ENCODE measurements around the gene RSPO1. TPM values are rescaled to one million over a fixed set of nuclear protein-coding genes. Genes with fewer than 3 reads are reported as not detected.

The RSPO1 gene
- total RNA-seq, 1 experiment from 2014 or later: not detected

- Histone ChIP-seq H3K9me3 (ENCODE audit: low read length) (no peaks in the 10 kb centered on the region), H3K9me2 (replicated peaks; ENCODE audit: low read length) (no peaks in the 10 kb centered on the region), H3F3A (ENCODE audit: low read length, unreplicated experiment) (no peaks in the 10 kb centered on the region), H2AFZ (ENCODE audit: low read length) (no peak overlapping the region), H3K4me2 (ENCODE audit: low read length) (no peak overlapping the region), H3K27me3 (ENCODE audit: low read length) (peaks cover 66% of the 10 kb centered on the region), H3K4me3 (ENCODE audit: low read length) (no peak overlapping the region), H3K27ac (ENCODE audit: low read length) (no peak overlapping the region), H3K4me1 (ENCODE audit: insufficient read depth, low read length) (no peaks in the 10 kb centered on the region), H4K20me1 (ENCODE audit: low read length) (no peaks in the 10 kb centered on the region), H3K79me2 (ENCODE audit: low read length) (no peaks in the 10 kb centered on the region), H3K36me3 (ENCODE audit: low read depth, low read length) (no peaks in the 10 kb centered on the region), H3K9ac (ENCODE audit: low read length) (no peak overlapping the region)
- intact Hi-C loops (cut with micrococcal nuclease): no loop called here
- BruUV-seq (replicated peaks): no TSS peak
- ChIA-PET POLR2A (ENCODE audit: unreplicated experiment) (no interaction called here), CTCF (interaction anchor here (0.5 kb wide), 1 partner anchor 13 kb away, joined by 6 read pairs; no protein-coding TSS in a partner anchor)
- no peak for TF ChIP-seq EZH2 (IDR thresholded peaks at IDR 0.05; ENCODE audit: low read length, unreplicated experiment)
- no peak for TF ChIP-seq EZH2phosphoT487 (IDR thresholded peaks at IDR 0.05; ENCODE audit: borderline replicate concordance, low read length)
- TF ChIP-seq CTCF (conservative IDR thresholded peaks at IDR 0.05; ENCODE audit: low read depth, low read length): no peak
- ATAC-seq (no peak), DNase-seq (no peak)
Observed at GRCh38 chr1:37616330-37616729, 18.4 kb downstream of the RSPO1 start.

- Histone ChIP-seq H3K27ac (ENCODE audit: low read length) (no peak overlapping the region), H3K27me3 (ENCODE audit: low read length) (peaks cover 72% of the 10 kb centered on the region), H3K4me1 (ENCODE audit: insufficient read depth, low read length) (no peaks in the 10 kb centered on the region), H3K9me3 (ENCODE audit: low read length) (no peaks in the 10 kb centered on the region), H4K20me1 (ENCODE audit: low read length) (no peaks in the 10 kb centered on the region), H3K4me3 (ENCODE audit: low read length) (no peak overlapping the region), H3K4me2 (ENCODE audit: low read length) (no peak overlapping the region), H3F3A (ENCODE audit: low read length, unreplicated experiment) (no peaks in the 10 kb centered on the region), H3K9me2 (replicated peaks; ENCODE audit: low read length) (no peaks in the 10 kb centered on the region), H3K9ac (ENCODE audit: low read length) (no peak overlapping the region), H3K79me2 (ENCODE audit: low read length) (no peaks in the 10 kb centered on the region), H3K36me3 (ENCODE audit: low read depth, low read length) (no peaks in the 10 kb centered on the region), H2AFZ (ENCODE audit: low read length) (no peak overlapping the region)
- BruUV-seq (replicated peaks): no TSS peak
- intact Hi-C loops (cut with micrococcal nuclease): no loop called here
- DNase-seq (no peak), ATAC-seq (no peak)
- TF ChIP-seq EZH2phosphoT487 (IDR thresholded peaks at IDR 0.05; ENCODE audit: borderline replicate concordance, low read length) (no peak), CTCF (conservative IDR thresholded peaks at IDR 0.05; ENCODE audit: low read depth, low read length) (no peak), EZH2 (IDR thresholded peaks at IDR 0.05; ENCODE audit: low read length, unreplicated experiment) (no peak)
- ChIA-PET CTCF (no interaction called here), POLR2A (ENCODE audit: unreplicated experiment) (no interaction called here)
Observed at GRCh38 chr1:37614105-37614504, 20.6 kb downstream of the RSPO1 start.

DNA sequence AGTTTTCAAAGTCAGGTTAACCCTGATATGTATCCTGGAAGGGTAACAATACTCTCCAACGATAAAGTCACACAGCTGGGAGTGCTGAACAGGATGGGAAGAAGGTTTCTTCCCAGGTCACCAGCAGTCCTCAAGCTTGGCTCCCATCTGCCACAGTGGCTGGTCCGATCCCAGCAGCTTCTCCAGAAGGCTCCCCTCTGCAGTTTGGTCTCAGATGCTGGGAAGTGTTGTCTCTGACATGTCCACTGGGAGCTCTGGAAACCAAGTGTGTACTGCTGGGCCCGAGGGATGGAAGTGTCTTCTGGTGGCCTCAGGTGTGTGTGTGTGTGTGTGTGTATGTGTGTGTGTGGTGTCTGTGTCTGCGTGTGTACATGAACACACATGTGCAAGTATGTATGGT is 22.5 kb downstream of the RSPO1 start:
- TF ChIP-seq EZH2phosphoT487 (IDR thresholded peaks at IDR 0.05; ENCODE audit: borderline replicate concordance, low read length) (no peak), EZH2 (IDR thresholded peaks at IDR 0.05; ENCODE audit: low read length, unreplicated experiment) (no peak), CTCF (conservative IDR thresholded peaks at IDR 0.05; ENCODE audit: low read depth, low read length) (no peak)
- ATAC-seq: no peak
- Histone ChIP-seq H3F3A (ENCODE audit: low read length, unreplicated experiment) (no peaks in the 10 kb centered on the region), H4K20me1 (ENCODE audit: low read length) (no peaks in the 10 kb centered on the region), H3K9ac (ENCODE audit: low read length) (no peak overlapping the region), H3K4me1 (ENCODE audit: insufficient read depth, low read length) (no peaks in the 10 kb centered on the region), H3K27ac (ENCODE audit: low read length) (no peak overlapping the region), H3K27me3 (ENCODE audit: low read length) (peaks cover 79% of the 10 kb centered on the region), H3K4me3 (ENCODE audit: low read length) (no peak overlapping the region), H2AFZ (ENCODE audit: low read length) (no peak overlapping the region), H3K9me3 (ENCODE audit: low read length) (no peaks in the 10 kb centered on the region), H3K4me2 (ENCODE audit: low read length) (no peak overlapping the region), H3K36me3 (ENCODE audit: low read depth, low read length) (no peaks in the 10 kb centered on the region), H3K79me2 (ENCODE audit: low read length) (no peaks in the 10 kb centered on the region), H3K9me2 (replicated peaks; ENCODE audit: low read length) (no peaks in the 10 kb centered on the region)
- no peak for DNase-seq
- no TSS peak for BruUV-seq (replicated peaks)
- CTCF ChIA-PET: no interaction called here
- intact Hi-C loops (cut with micrococcal nuclease): no loop called here
- POLR2A ChIA-PET (ENCODE audit: unreplicated experiment): no interaction called here

All from PC-3 (cell line).